Measurements from ENCODE around the gene AHNAK. TPM values are rescaled to one million over a fixed set of nuclear protein-coding genes. Genes with fewer than 3 reads are reported as not detected.

Gene AHNAK
- total and polyA plus RNA-seq, 5 donors from 2014 or later = 22.3 to 852 (median 47.1) TPM

DNA sequence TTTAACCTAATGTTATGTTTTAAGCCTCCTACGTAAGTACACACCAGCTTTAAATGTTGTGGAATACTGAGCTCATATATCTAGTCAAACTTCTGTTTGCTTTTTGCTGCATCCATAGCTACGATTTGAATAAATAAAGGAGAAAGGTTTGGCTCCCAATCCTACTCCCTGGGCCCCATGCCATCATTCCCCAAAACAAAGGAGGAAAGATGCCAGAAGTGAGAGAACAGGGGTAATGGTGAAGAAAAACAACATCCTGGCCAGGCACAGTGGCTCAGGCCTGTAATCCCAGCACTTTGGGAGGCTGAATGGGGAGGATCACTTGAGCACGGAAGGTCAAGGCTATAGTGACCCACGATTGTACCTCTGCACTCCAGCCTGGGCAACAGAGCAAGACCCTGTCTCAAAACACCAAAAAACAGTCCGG is 101.3 kb downstream of the AHNAK start:
- no peak overlapping the region for H3K4me3 ChIP-seq (ENCODE audit: low read depth, low read length)
- Mint-ChIP-seq H3K36me3 (peaks cover 5% of the 10 kb centered on the region), H3K4me1 (peaks cover 0 to 6% (median 3%) of the 10 kb centered on the region in 4 donors), H3K4me3 (no peak overlapping the region), H3K9me3 (no peaks in the 10 kb centered on the region), H3K27ac (peak overlapping the region in 1 of 3 donors; percentile 15), H3K27me3 (peaks cover 26% of the 10 kb centered on the region)
- no peaks in the 10 kb centered on the region for H3K36me3 ChIP-seq (ENCODE audit: control insufficient read depth, insufficient read depth, low read length)
- no peak for DNase-seq
- ATAC-seq (ENCODE audit: low read depth in 2 of 2) = no peak
- H3K4me1 ChIP-seq (ENCODE audit: control insufficient read depth, insufficient read depth, low read length, poor library complexity, severe bottlenecking) = no peaks in the 10 kb centered on the region
- H3K27me3 ChIP-seq (ENCODE audit: control insufficient read depth, insufficient read depth, low read length) = peaks cover 3% of the 10 kb centered on the region
- H3K9me3 ChIP-seq (ENCODE audit: control insufficient read depth in 2 of 2, low read length in 2 of 2) = no peaks in the 10 kb centered on the region
- no peak overlapping the region for H3K27ac ChIP-seq (ENCODE audit: insufficient read depth, low read length, poor library complexity, severe bottlenecking)

DNA sequence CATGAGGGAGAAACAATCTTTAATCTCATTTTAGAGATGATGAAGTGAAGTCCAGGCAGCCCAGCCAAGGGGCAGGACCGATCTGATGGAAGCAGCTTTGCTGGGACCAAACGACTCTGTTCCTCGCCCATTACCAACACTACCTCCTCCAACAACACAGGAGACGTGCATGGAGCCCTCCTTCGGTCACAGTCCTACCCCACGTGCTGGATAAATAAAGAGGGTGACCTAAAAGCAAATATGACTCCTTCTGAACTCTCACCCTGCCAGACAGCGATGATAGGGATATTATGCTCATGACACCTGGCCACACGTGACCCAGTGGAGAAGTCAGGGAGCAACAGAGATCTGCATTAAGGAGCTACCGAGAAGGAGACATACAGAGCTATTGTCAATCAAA is 101.8 kb downstream of the AHNAK start:
- H3K36me3 Mint-ChIP-seq = peaks cover 5% of the 10 kb centered on the region
- no peaks in the 10 kb centered on the region for H3K4me1 ChIP-seq (ENCODE audit: control insufficient read depth, insufficient read depth, low read length, poor library complexity, severe bottlenecking)
- peaks cover 26% of the 10 kb centered on the region for H3K27me3 Mint-ChIP-seq
- H3K4me1 Mint-ChIP-seq = peaks cover 0 to 6% (median 3%) of the 10 kb centered on the region in 4 donors
- no peaks in the 10 kb centered on the region for H3K9me3 Mint-ChIP-seq
- DNase-seq (no peak), ATAC-seq (ENCODE audit: low read depth in 2 of 2) (no peak)
- no peaks in the 10 kb centered on the region for H3K36me3 ChIP-seq (ENCODE audit: control insufficient read depth, insufficient read depth, low read length)
- H3K27me3 ChIP-seq (ENCODE audit: control insufficient read depth, insufficient read depth, low read length) = peaks cover 3% of the 10 kb centered on the region
- H3K4me3 Mint-ChIP-seq = peak overlapping the region in 2 of 4 donors; percentile 69 to 70
- no peak overlapping the region for H3K4me3 ChIP-seq (ENCODE audit: low read depth, low read length)
- H3K27ac Mint-ChIP-seq = peak overlapping the region in 2 of 3 donors; percentile 15 to 51
- no peak overlapping the region for H3K27ac ChIP-seq (ENCODE audit: insufficient read depth, low read length, poor library complexity, severe bottlenecking)
- H3K9me3 ChIP-seq (ENCODE audit: control insufficient read depth in 2 of 2, low read length in 2 of 2) = no peaks in the 10 kb centered on the region

DNA sequence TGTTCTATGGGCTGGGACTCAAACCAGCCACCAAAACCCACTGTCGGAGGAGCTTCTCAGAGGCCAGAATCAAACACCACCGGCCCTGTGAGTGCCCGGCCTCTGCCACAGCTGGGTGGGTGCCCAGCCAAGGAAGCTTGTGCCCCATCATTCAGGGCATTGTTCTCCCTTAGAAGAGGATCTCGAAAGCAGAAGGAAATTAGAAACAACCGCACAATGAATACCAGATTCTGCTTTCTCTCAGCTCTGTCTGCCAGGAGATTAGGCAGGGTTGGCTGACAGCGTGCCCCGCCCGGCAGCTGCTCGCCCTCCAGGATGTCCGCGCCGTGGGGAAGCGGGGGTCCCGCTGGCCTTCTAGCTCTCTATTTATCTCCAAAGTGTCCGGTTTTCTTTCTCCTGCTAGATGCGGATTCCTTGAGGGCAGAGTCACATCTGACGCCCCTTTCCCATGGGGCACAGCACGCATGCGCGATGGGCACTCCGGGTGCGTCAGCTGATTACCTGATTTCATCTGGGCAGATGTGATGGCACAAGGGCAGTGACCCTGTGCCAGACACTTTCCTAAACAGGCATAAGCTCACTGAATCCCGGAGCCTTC is 102.3 kb downstream of the AHNAK start:
- Histone ChIP-seq H3K27me3 (ENCODE audit: control insufficient read depth, insufficient read depth, low read length) (peaks cover 3% of the 10 kb centered on the region), H3K9me3 (ENCODE audit: control insufficient read depth in 2 of 2, low read length in 2 of 2) (no peaks in the 10 kb centered on the region), H3K27ac (ENCODE audit: insufficient read depth, low read length, poor library complexity, severe bottlenecking) (no peak overlapping the region), H3K4me1 (ENCODE audit: control insufficient read depth, insufficient read depth, low read length, poor library complexity, severe bottlenecking) (no peaks in the 10 kb centered on the region), H3K36me3 (ENCODE audit: control insufficient read depth, insufficient read depth, low read length) (no peaks in the 10 kb centered on the region), H3K4me3 (ENCODE audit: low read depth, low read length) (no peak overlapping the region)
- Mint-ChIP-seq H3K27me3 (peaks cover 26% of the 10 kb centered on the region), H3K36me3 (peaks cover 5% of the 10 kb centered on the region), H3K9me3 (no peaks in the 10 kb centered on the region), H3K4me1 (peaks cover 0 to 6% (median 3%) of the 10 kb centered on the region in 4 donors), H3K27ac (peak overlapping the region in 2 of 3 donors; percentile 15 to 51), H3K4me3 (peak overlapping the region in 3 of 4 donors; percentile 27 to 70 (median 69))
- DNase-seq (no peak), ATAC-seq (ENCODE audit: low read depth in 2 of 2) (peak; percentile 40 to 50)

DNA sequence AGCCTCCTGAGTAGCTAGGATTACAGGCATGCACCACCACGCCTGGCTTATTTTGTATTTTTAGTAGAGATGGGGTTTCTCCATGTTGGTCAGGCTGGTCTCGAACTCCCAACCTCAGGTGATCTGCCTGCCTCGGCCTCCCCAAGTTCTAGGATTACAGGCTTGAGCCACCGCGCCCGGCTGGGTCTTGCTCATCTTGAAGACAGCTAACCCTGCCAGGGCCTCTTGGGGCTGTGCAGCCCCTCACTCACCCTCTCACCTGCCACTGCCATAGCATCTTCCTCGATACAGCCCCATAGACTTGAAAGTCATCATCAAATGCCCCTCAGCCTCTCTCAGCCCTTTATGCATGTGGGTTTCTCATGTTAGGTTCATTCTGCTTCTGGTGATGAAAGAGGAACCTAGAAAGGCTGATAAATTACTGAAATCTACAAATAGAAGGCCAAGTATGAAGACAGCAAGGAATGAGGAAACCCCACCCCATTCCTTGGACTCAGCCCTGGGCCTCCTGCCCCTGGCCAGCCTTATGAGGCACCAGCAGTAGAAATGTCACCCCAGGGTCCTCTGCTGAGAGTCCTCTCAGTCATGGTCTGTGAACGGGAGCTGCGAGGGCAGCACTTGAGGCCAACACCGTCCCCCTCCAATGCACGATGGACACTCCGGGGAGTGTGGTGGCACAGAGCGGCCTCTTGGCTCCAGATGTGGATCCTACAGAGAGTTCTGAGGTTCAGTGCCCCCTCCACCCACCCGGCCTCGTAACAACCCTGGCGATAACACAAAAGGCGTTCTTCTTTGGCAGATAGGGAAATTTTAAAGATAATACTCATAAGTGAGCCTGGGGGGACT is 103.0 kb downstream of the AHNAK start:
- Mint-ChIP-seq H3K27ac (peak overlapping the region in 1 of 3 donors; percentile 25), H3K27me3 (peaks cover 26% of the 10 kb centered on the region), H3K4me3 (peak overlapping the region in 1 of 4 donors; percentile 27), H3K9me3 (no peaks in the 10 kb centered on the region), H3K36me3 (peaks cover 5% of the 10 kb centered on the region), H3K4me1 (peaks cover 0 to 6% (median 3%) of the 10 kb centered on the region in 4 donors)
- H3K4me1 ChIP-seq (ENCODE audit: control insufficient read depth, insufficient read depth, low read length, poor library complexity, severe bottlenecking) = no peaks in the 10 kb centered on the region
- no peaks in the 10 kb centered on the region for H3K9me3 ChIP-seq (ENCODE audit: control insufficient read depth in 2 of 2, low read length in 2 of 2)
- no peak overlapping the region for H3K27ac ChIP-seq (ENCODE audit: insufficient read depth, low read length, poor library complexity, severe bottlenecking)
- no peak for DNase-seq
- no peaks in the 10 kb centered on the region for H3K36me3 ChIP-seq (ENCODE audit: control insufficient read depth, insufficient read depth, low read length)
- ATAC-seq (ENCODE audit: low read depth in 2 of 2) = no peak
- no peak overlapping the region for H3K4me3 ChIP-seq (ENCODE audit: low read depth, low read length)
- H3K27me3 ChIP-seq (ENCODE audit: control insufficient read depth, insufficient read depth, low read length) = peaks cover 3% of the 10 kb centered on the region

DNA sequence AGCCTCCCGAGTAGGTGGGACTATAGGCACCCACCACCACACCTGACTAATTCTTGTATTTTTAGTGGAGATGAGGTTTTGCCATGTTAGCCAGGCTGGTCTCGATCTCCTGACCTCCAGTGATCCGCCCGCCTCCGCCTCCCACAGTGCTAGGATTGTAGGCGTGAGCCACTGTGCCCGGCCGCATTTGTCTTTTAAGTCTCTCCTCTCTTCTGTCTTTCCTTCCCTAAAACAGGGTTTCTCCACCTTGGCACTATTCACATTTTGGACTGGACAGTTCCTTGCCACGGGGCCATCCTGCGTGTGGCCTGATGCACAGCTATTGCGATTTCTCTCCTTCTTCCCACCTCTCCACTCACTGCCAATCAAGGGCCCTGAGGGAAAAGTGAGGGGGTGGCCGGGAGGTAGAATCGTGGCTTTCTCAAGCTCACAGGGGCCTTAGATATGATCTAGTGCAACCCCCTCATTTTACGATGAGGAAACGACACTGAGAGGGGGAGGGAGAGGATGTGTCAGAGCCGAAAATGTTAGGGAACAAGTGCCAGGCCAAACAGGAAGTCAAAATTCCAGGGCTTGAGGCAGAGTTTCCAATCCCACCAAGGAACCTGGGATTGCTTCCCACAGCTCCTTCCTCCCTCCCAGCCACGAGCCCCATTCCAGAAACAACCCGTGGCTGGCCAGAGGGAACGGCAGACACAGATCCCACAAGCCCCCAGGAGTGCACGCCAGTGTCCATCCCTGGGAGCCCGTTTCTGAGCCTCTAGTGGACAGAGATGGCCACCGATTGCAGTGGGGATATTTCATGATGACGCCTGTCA is 106.6 kb downstream of the AHNAK start:
- Histone ChIP-seq H3K36me3 (ENCODE audit: control insufficient read depth, insufficient read depth, low read length) (no peaks in the 10 kb centered on the region), H3K27me3 (ENCODE audit: control insufficient read depth, insufficient read depth, low read length) (no peaks in the 10 kb centered on the region), H3K9me3 (ENCODE audit: control insufficient read depth in 2 of 2, low read length in 2 of 2) (no peaks in the 10 kb centered on the region), H3K27ac (ENCODE audit: insufficient read depth, low read length, poor library complexity, severe bottlenecking) (no peak overlapping the region), H3K4me3 (ENCODE audit: low read depth, low read length) (no peak overlapping the region), H3K4me1 (ENCODE audit: control insufficient read depth, insufficient read depth, low read length, poor library complexity, severe bottlenecking) (no peaks in the 10 kb centered on the region)
- Mint-ChIP-seq H3K4me3 (no peak overlapping the region), H3K9me3 (no peaks in the 10 kb centered on the region), H3K4me1 (peaks cover 0 to 14% (median 4%) of the 10 kb centered on the region in 4 donors), H3K27me3 (peaks cover 11% of the 10 kb centered on the region), H3K36me3 (no peaks in the 10 kb centered on the region), H3K27ac (no peak overlapping the region)
- DNase-seq = no peak
- ATAC-seq (ENCODE audit: low read depth in 2 of 2) = no peak

DNA sequence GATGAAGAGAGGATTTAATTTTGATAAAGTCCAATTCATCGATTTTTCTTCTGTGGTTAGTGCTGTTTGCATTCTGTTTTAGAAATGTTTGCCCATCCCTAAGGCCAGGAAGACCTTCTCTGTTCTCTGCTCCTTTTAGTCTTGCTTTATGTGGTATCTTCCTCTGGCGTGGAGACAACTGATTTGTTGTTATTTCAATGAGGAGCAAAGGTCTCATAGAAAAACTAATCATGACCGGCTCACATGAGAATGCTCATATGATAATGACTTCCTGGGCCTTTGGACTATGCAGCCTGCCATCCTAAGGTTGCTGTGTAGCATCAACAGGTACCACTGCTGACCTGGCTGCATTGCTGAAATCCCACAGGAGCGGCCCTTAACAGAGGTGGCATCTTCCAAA is 108.0 kb downstream of the AHNAK start:
- Histone ChIP-seq H3K4me3 (ENCODE audit: low read depth, low read length) (no peak overlapping the region), H3K36me3 (ENCODE audit: control insufficient read depth, insufficient read depth, low read length) (no peaks in the 10 kb centered on the region), H3K9me3 (ENCODE audit: control insufficient read depth in 2 of 2, low read length in 2 of 2) (no peaks in the 10 kb centered on the region), H3K4me1 (ENCODE audit: control insufficient read depth, insufficient read depth, low read length, poor library complexity, severe bottlenecking) (no peaks in the 10 kb centered on the region), H3K27me3 (ENCODE audit: control insufficient read depth, insufficient read depth, low read length) (no peaks in the 10 kb centered on the region), H3K27ac (ENCODE audit: insufficient read depth, low read length, poor library complexity, severe bottlenecking) (no peak overlapping the region)
- DNase-seq (no peak), ATAC-seq (ENCODE audit: low read depth in 2 of 2) (no peak)
- Mint-ChIP-seq H3K9me3 (no peaks in the 10 kb centered on the region), H3K36me3 (no peaks in the 10 kb centered on the region), H3K4me1 (peaks cover 0 to 19% (median 5%) of the 10 kb centered on the region in 4 donors), H3K27ac (no peak overlapping the region), H3K4me3 (no peak overlapping the region), H3K27me3 (no peaks in the 10 kb centered on the region)

DNA sequence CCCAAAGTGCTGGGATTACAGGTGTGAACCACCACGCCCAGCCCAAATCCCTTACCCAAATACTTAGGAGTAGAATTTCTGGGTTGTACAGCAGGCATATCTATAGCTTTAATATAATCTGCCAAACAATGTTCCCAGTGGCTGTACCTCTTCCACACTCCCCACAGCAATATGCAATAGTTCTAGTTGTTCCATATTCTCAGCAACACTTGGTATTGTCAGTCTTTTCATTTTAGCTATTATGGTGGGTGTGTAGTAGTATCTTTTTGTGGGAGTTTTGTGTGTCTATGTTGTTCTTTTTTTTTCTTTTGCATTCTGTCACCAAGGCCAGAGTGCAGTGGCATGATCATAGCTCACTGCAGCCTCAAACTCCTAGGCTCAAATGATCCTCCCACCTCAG is 109.0 kb downstream of the AHNAK start:
- ATAC-seq (ENCODE audit: low read depth in 2 of 2) (no peak), DNase-seq (no peak)
- H3K9me3 ChIP-seq (ENCODE audit: control insufficient read depth in 2 of 2, low read length in 2 of 2) = no peaks in the 10 kb centered on the region
- H3K4me3 ChIP-seq (ENCODE audit: low read depth, low read length) = no peak overlapping the region
- Mint-ChIP-seq H3K27me3 (no peaks in the 10 kb centered on the region), H3K9me3 (no peaks in the 10 kb centered on the region), H3K4me3 (no peak overlapping the region), H3K36me3 (no peaks in the 10 kb centered on the region), H3K27ac (no peak overlapping the region), H3K4me1 (peaks cover 0 to 20% (median 5%) of the 10 kb centered on the region in 4 donors)
- H3K27me3 ChIP-seq (ENCODE audit: control insufficient read depth, insufficient read depth, low read length) = no peaks in the 10 kb centered on the region
- H3K4me1 ChIP-seq (ENCODE audit: control insufficient read depth, insufficient read depth, low read length, poor library complexity, severe bottlenecking) = no peaks in the 10 kb centered on the region
- H3K27ac ChIP-seq (ENCODE audit: insufficient read depth, low read length, poor library complexity, severe bottlenecking) = no peak overlapping the region
- no peaks in the 10 kb centered on the region for H3K36me3 ChIP-seq (ENCODE audit: control insufficient read depth, insufficient read depth, low read length)
